HEK293T (cell line): ENCODE data around the gene ITGB3.
"Not testable (repeated sequence)": the region's sequence is repeated elsewhere in the genome, so short reads cannot be mapped to it uniquely, and the experiment has no call there.

ENCODE experiments used
- CTCF ChIA-PET: fragments of 350-600 bp; formaldehyde crosslinking; extraction: SDS; loops from one replicate; lab custom pipeline; 2021; ENCODE audit warnings: antibody characterized with exemption, inconsistent platforms; lab: Yijun Ruan, JAX
- POLR2A ChIA-PET: fragments of 350-600 bp; formaldehyde crosslinking; extraction: SDS; loops from one replicate; lab custom pipeline; 2020; ENCODE audit warnings: antibody characterized with exemption, inconsistent platforms; lab: Yijun Ruan, JAX
- DNase-seq: peaks from one replicate; pipeline ENCODE4 v3.0.0; 2012; ENCODE audit warnings: mixed read lengths; ENCODE audit errors: extremely low spot score
- ARNT ChIP-seq: fragments of 450-650 bp; IDR thresholded peaks from 2 replicates; pipeline ENCODE4 v1.6.1; 2017; ENCODE audit warnings: mild to moderate bottlenecking
- BHLHE40 ChIP-seq: fragments of 450-650 bp; IDR thresholded peaks from 2 replicates; pipeline ENCODE4 v1.6.1; 2016; ENCODE audit warnings: mild to moderate bottlenecking, moderate library complexity, borderline replicate concordance
- CTBP1 ChIP-seq: fragments of 450-650 bp; IDR thresholded peaks from 2 replicates; pipeline ENCODE4 v1.6.1; 2016; ENCODE audit warnings: borderline replicate concordance
- ELF4 ChIP-seq: fragments of 450-650 bp; IDR thresholded peaks from 2 replicates; pipeline ENCODE4 v1.6.1; 2017; ENCODE audit warnings: antibody characterized with exemption
- FOXA1 ChIP-seq: fragments of 450-650 bp; IDR thresholded peaks from 2 replicates; pipeline ENCODE4 v1.6.1; 2016; ENCODE audit warnings: mild to moderate bottlenecking
- FOXK2 ChIP-seq: fragments of 450-650 bp; IDR thresholded peaks from 2 replicates; pipeline ENCODE4 v1.6.1; 2016; ENCODE audit warnings: mild to moderate bottlenecking
- FOXM1 ChIP-seq: fragments of 450-650 bp; IDR thresholded peaks from 2 replicates; pipeline ENCODE4 v1.6.1; 2017; ENCODE audit warnings: mild to moderate bottlenecking, borderline replicate concordance
- HDGF ChIP-seq: fragments of 450-650 bp; IDR thresholded peaks from 2 replicates; pipeline ENCODE4 v1.6.1; 2017; ENCODE audit warnings: antibody characterized with exemption, borderline replicate concordance
- L3MBTL2 ChIP-seq: fragments of 450-650 bp; conservative IDR thresholded peaks from 2 replicates; pipeline ENCODE4 v1.6.1; 2016; ENCODE audit warnings: mild to moderate bottlenecking
- LEF1 ChIP-seq: fragments of 450-650 bp; IDR thresholded peaks from 2 replicates; pipeline ENCODE4 v1.6.1; 2017; ENCODE audit warnings: mild to moderate bottlenecking, borderline replicate concordance
- NFRKB ChIP-seq: fragments of 450-650 bp; IDR thresholded peaks from 2 replicates; pipeline ENCODE4 v1.6.1; 2016; ENCODE audit warnings: mild to moderate bottlenecking, moderate library complexity
- PKNOX1 ChIP-seq: fragments of 450-650 bp; IDR thresholded peaks from 2 replicates; pipeline ENCODE4 v1.6.1; 2016
- SP1 ChIP-seq: fragments of 450-650 bp; IDR thresholded peaks from 2 replicates; pipeline ENCODE4 v1.6.1; 2017
- SUZ12 ChIP-seq: fragments of 450-650 bp; IDR thresholded peaks from 2 replicates; pipeline ENCODE4 v1.6.1; 2016; ENCODE audit warnings: mild to moderate bottlenecking
- TARDBP ChIP-seq: fragments of 450-650 bp; IDR thresholded peaks from 2 replicates; pipeline ENCODE4 v1.6.1; 2016
- ZNF384 ChIP-seq: fragments of 450-650 bp; IDR thresholded peaks from 2 replicates; pipeline ENCODE4 v1.6.1; 2016

The ITGB3 gene

DNA sequence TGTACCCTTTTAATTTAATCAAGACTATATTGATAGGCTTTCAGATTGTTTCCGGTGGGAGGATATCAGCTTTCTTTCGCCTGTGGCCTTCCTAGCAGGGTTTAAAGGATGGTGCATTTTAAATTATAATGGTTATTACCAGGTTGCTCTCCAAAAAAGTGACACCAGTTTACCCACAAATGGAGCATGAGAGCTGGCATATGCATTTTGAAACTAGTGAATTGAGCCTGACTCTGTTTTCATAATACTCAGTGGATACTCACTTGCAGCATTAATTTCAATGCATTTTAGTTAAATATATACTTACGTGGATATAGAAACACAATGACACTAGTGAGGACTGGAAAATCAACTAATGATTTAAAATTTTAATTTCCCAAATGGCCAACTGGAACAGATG lies 38.7 kb upstream of the ITGB3 start:
- ChIA-PET POLR2A (no interaction called here), CTCF (no interaction called here)
- TF ChIP-seq CTBP1: no peak
- TF ChIP-seq NFRKB: no peak
- TF ChIP-seq ELF4: no peak
- no peak for TF ChIP-seq PKNOX1
- TF ChIP-seq FOXA1: no peak
- no peak for TF ChIP-seq FOXM1
- no peak for TF ChIP-seq SUZ12
- TF ChIP-seq L3MBTL2: no peak
- TF ChIP-seq ARNT: no peak
- TF ChIP-seq FOXK2: no peak
- no peak for TF ChIP-seq TARDBP
- TF ChIP-seq SP1: no peak
- TF ChIP-seq ZNF384: no peak
- no peak for TF ChIP-seq LEF1
- no peak for TF ChIP-seq BHLHE40
- no peak for TF ChIP-seq HDGF
- no peak for DNase-seq

DNA sequence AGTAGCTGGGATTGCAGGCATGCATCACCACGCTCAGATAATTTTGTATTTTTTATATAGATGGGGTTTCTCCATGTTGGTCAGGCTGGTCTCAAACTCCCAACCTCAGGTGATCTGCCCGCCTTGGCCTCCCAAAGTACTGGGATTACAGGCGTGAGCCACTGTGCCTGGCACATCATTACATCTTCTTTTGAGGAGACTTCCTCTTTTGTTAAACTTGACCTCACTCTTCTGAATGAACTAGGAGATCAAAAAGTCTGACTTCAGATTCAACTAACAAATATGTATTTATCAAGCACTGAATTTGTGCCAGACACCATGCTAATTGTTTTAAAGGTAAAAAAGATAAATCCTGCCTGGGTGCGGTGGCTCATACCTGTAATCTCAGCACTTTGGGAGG lies 36.8 kb upstream of the ITGB3 start:
- POLR2A ChIA-PET, CTCF ChIA-PET: not testable (repeated sequence)

GRCh38 chr17:47217279-47217678 lies 36.3 kb upstream of the ITGB3 start:
- CTCF ChIA-PET, POLR2A ChIA-PET: not testable (repeated sequence)

More for the DNA sequence above, 36.8 kb upstream of the ITGB3 start:
- DNase-seq: not testable (repeated sequence)

DNA sequence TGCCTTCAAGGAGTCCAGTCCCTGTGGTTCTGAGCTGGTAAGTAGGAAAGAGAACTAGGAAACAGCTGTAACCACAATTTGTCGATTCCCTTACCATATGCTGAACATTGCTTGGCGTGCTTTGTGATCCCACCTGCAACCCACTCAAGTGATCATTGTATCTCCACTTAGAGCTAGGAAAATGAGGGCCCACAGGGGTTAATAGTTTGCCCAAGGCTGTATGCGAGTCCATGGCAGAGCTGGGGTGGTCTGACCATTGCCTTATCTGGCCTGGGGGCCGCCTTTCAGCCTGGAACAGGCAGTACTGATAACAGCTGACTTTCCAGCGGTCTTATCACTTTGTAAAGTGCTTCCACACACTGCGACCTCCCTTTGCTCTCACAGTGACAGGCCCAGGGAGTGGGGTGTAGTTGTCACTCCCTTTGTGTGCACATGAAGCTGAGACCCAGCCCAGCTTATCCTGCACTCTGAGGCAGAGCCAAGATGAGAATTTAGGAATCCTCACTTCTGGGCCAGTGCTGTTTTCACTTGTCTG lies 34.7 kb upstream of the ITGB3 start:
- CTCF ChIA-PET: interaction anchor here (0.7 kb wide), 2 partner anchors 23 to 29 kb away, joined by 3 read pairs; partner anchors contain the start of gene CDC27
- no peak for DNase-seq

More at GRCh38 chr17:47217279-47217678, 36.3 kb upstream of the ITGB3 start:
- DNase-seq: not testable (repeated sequence)

DNA sequence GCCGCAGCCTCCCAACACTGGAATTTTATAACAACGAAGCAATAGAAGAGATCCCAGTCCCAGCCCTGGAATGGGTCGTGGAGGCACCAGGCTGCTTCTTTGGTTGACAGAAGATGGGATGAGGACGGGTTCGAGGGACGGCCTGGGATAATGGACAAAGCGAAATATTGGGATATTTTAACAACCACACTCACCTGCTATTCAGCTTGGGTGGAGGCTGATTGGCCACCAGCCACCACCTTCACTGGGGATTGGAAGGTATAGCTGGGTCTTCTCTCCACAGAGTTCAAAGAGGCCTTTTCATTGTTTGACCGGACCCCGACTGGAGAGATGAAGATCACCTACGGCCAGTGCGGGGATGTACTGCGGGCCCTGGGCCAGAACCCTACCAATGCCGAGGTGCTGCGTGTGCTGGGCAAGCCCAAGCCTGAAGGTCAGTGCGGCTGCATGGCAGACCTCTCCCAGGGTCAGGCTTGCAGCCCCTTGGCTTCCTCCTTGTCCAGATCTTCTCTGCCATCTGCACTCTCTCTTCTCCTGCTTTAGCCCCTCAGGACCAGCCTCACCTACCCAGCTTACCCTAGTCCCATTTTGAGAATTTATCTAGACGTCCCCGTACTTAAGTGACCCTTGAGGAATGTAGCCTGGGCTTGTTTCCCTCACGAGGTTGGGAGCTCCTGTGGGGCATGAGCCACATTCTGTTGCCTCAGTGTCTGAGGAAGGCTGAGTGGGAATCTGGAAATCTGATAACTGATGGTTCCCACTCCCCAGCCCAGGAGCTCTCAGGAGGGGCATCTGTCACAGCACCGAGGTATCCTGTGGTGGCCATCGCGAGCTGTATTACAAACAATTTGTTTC lies 33.8 kb upstream of the ITGB3 start:
- CTCF ChIA-PET: no interaction called here
- POLR2A ChIA-PET: no interaction called here
- DNase-seq: no peak
- TF ChIP-seq ELF4 (no peak), SP1 (no peak), PKNOX1 (no peak), ZNF384 (no peak), FOXA1 (no peak), FOXK2 (no peak), ARNT (no peak), TARDBP (no peak), L3MBTL2 (no peak), CTBP1 (no peak), SUZ12 (no peak), FOXM1 (no peak), LEF1 (no peak)

More for the DNA sequence above, 34.7 kb upstream of the ITGB3 start:
- POLR2A ChIA-PET: no interaction called here
- no peak for TF ChIP-seq L3MBTL2
- TF ChIP-seq FOXK2: no peak
- TF ChIP-seq BHLHE40: no peak
- TF ChIP-seq ELF4: no peak
- TF ChIP-seq LEF1: no peak
- no peak for TF ChIP-seq FOXM1
- TF ChIP-seq SUZ12: no peak
- TF ChIP-seq HDGF: no peak
- TF ChIP-seq SP1: no peak
- no peak for TF ChIP-seq CTBP1

DNA sequence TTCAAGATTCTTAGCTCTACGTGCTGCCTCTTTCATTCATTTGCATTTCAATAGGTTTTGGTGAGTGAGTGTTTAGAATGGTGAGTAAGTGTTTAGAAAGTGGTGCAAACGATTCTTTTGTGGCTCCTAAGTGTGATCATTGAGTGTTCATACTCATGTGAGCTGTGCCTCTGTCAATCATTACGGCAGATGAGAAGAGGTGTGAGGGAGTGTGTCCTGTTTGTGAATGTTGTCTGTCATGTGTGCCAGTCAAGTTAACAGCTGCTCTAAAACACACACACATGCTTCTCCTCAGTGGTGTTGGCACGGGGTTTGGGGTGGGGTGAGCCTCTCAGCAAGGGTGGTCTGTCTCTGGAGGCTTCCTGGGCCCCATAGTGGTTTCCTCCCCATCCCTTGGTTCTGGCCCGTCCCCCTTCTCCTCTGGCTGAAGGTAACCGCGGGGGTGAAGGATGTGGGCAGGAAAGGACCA lies 33.1 kb upstream of the ITGB3 start:
- CTCF ChIA-PET: no interaction called here

More for the DNA sequence above, 33.1 kb upstream of the ITGB3 start:
- DNase-seq: no peak
- TF ChIP-seq PKNOX1 (peak; percentile 54; the same call in 1 of the 2 replicates), ELF4 (no peak), LEF1 (no peak), FOXK2 (no peak), ZNF384 (no peak)
- POLR2A ChIA-PET: no interaction called here
